GM18526 (cell line): ENCODE results near the gene CEBPZOS.

Source experiments
- POLR2A ChIP-seq: IDR thresholded peaks from 3 replicates; pipeline ENCODE4 v1.6.1; 2011; ENCODE audit not compliant: insufficient read length; ENCODE audit errors: extremely low read depth

The CEBPZOS gene

DNA sequence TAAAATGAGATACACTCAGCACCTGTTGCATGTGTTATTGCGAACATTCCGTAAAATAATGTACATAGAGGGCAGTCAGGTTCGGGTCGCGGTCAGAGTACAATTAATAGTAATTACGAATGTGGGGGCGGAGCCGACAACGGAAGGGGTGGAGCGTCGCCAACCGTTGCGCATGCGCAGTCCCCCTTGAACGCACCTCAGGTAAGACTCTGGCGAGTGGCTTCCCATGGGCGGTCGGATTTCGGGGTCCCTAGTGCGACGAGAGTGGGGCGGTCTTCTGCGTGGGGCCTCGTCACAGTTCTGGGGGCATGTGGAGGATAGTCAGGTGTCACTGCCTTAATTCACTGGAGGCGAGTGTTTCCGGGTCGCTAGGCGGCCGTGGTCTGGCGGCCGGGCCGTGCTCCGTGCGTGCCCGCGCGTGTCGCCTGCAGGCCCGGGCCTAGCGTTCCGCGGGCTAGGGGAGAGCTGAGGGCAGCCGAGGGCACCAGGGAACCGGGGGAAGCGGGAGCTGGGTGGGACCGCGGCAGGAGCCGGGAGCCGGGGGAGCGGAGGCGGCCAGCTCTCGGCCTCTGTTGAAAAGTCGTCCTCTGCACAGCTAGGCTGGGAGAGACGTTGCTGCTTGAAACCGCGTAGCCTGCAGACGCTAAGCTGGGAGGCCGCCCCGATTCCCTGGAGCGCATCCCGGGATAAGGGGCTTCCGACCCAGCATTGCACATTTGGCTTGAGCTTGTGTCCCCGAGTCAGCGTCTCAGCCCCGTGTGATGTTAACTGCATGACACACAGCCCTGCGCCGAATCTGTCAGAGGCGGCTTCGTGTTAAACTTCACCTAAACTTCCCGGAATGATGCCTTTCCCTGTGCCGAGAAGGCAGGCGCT, at the start of gene CEBPZOS:
Gene CEBPZOS (plus strand): TSS at position 177 of the 876 bp plus-strand sequence. CDS start 3,209 bp downstream, outside the sequence.
- peak; percentile 83 for TF ChIP-seq POLR2A

GRCh38 chr2:37148325-37148724, 48.0 kb upstream of the CEBPZOS start:
- no peak for TF ChIP-seq POLR2A

DNA sequence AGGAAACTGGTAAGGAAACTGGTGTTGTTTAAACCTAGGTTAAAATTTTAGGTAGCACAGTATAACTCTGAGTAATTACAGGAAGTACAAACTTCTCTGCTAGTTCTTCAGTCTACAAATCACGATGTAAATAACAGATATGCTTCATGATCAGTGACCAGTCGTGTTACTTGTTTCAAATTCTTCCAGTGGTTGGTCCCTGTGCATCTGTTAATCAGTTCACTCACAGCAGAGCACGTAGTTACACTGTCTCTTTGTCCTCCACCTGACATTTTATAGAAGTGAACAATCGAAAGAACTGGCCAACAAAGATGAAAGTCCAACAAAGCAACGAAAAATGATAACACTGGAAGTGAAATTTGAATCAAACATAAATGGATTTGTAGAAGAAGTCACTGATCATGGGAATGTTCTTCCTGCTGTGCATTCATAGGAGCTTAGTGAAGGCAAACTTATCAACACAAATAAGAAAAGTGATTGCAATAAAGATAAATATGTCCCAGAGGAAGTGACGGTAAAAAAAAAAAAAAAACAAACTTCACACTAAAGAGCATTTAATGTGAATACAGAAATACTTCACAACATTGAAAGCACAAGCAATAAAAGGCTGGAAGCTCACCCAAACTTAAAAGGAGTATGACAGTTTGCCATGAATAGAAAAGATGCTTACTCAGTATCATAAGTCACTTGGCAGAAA, 46.5 kb upstream of the CEBPZOS start:
- no peak for TF ChIP-seq POLR2A

DNA sequence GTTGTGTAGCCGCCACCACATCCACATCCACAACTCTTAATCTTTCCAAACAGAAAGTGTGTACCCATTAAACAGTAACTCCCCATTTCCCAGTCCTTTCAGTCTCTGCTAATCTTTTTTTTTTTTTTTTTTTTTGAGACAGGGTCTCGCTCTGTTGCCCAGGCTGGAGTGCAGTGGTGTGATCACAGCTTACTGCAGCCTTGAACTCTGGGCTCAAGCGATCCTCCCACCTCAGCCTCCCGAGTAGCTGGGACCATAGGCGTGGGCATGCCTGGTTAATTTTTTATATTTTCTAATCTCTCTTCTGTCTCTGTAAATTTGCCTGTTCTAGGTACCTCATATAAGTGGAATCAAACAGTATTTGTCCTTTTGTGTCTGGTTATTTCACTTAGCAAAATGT, 43.1 kb upstream of the CEBPZOS start:
- TF ChIP-seq POLR2A, result no peak

GRCh38 chr2:37154785-37155184, 41.5 kb upstream of the CEBPZOS start:
- TF ChIP-seq POLR2A, result no peak

- no peak for TF ChIP-seq POLR2A
Measured at GRCh38 chr2:37156071-37156856, 40.0 kb upstream of the CEBPZOS start.

GRCh38 chr2:37156857-37157714, 39.2 kb upstream of the CEBPZOS start, which contains the start of gene EIF2AK2:
TSS of gene EIF2AK2 (minus strand) at chr2:37156980. CDS start at chr2:37147806, 9,174 bp downstream.
- TF ChIP-seq POLR2A, result peak; percentile 59

- TF ChIP-seq POLR2A, result no peak
Measured at GRCh38 chr2:37164757-37165156, 31.5 kb upstream of the CEBPZOS start.

DNA sequence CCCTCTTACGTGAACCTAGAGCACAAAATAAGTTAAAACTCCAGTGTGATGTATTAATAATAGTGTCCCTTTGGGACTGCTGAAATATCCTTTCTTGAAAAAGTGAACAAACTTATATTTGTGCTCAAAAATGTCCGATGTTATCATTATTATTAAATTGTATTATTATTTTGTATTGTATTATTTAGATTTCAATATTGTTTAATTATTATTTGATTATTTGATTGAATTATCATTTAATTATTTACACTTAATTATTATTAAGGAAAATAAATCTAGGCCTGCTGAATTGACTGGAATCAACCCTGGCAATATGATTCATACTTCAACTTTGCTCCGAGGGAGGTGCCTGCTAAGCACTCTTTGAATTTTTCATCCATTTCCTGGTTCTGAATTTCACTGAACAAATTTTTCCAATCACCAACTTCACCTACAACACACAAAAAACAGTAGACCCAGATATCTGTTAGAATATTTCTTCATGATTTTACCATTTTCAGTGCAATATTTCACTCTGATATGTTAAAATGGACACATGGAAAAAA, 28.6 kb upstream of the CEBPZOS start:
- no peak for TF ChIP-seq POLR2A

GRCh38 chr2:37168217-37168981, 27.9 kb upstream of the CEBPZOS start:
- TF ChIP-seq POLR2A, result no peak

DNA sequence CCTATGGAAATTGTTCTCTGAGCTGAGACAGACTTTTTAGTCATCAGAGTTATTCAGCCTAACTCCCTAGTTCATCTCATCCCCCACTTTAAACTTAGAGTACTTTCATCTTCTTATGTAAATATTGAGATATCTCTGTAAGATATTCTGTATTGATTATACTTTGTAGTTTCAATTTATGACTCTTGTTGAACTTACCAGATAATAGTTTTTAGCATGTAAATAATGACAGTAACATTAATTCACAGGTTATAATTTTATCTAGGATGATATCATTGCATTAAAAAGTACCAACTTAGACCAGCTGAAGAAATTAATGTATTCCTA, 24.7 kb upstream of the CEBPZOS start:
- TF ChIP-seq POLR2A, result no peak

DNA sequence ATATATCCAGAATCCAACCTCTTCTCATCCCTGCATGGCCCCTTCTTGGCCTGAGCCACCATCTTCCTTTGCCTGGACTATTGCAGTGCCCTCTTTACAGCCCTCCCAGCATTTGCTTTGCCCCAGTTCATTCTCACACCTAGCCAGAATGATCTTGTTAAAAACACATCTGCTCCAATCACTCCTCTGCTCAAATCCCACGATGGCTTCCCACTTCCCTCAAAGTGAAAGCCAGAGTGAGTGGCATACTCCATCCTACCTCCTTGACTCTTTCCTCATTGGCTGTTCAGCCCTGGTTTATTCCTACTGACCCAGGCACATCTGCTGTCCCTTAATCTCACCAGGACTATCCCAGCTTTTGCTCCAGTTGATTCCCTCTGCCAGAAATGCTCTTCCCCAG, 22.6 kb upstream of the CEBPZOS start:
- no peak for TF ChIP-seq POLR2A

DNA sequence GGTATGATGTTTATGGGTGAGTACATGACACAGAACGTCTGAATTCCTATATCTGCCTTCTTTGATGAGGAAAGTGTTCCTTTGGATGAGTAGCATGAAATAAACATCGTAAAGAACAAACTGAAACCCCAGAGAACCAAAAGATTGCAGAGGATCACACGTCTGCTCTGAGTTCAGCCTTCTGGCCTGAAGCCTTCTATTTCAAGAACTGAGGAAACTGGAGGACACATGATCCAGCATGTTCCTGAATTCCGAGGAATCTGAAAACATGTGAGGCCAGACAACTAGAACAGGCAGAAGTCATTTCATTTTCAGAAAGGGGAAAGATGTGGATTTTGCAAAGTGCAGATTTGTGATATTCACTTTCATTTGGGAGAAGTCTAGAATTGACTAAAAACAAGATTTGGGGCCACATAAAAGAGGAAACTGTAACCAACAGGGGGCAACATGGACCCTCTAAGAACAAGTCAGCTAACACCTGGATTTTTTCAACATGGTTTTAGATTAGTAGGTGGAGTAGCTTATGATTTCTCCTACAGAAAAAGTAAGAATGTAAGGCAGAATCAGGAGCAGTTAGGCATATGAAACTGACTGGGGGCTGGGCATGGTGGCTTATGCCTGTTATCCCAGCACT, 16.2 kb upstream of the CEBPZOS start:
- no peak for TF ChIP-seq POLR2A
